ENCODE measurements around the gene NXF3. TPM values are rescaled to one million over a fixed set of nuclear protein-coding genes. Genes with fewer than 3 reads are reported as not detected.

NXF3 gene
- not detected in 2 replicates for total RNA-seq

GRCh38 chrX:103092942-103093341, at the start of gene NXF3:
NXF3 (minus strand) TSS chrX:103093143; CDS start chrX:103093023, 120 bp downstream.

GRCh38 chrX:103063918-103064434, 29.0 kb downstream of the NXF3 start, which contains the start of gene BEX1:
BEX1 (minus strand) TSS chrX:103064171; CDS start chrX:103063274, 897 bp downstream.

Other genes starting within 250 kb of the NXF3 start
- 0.36 and 0.75 TPM in 2 replicates for gene RAB40AL, start 155.9 kb downstream of the NXF3 start, total RNA-seq
- gene BEX1, start 29.0 kb downstream of the NXF3 start, total RNA-seq: 0.45 and 1.4 TPM in 2 replicates
- gene BEX4, start 122.0 kb upstream of the NXF3 start, total RNA-seq: 13.4 and 16.5 TPM in 2 replicates
- 72.7 and 79.3 TPM in 2 replicates for gene TCEAL8, start 162.0 kb upstream of the NXF3 start, total RNA-seq
- not detected in 2 replicates for gene TCEAL5, start 183.6 kb upstream of the NXF3 start, total RNA-seq
- 0.27 and 0.38 TPM in 2 replicates for gene BEX2, start 217.8 kb upstream of the NXF3 start, total RNA-seq
- gene TCEAL7, start 237.1 kb upstream of the NXF3 start, total RNA-seq: 0.72 and 12.8 TPM in 2 replicates